Adrenal gland (tissue), 12 donors: ENCODE data around the gene TRPV2. TPM values are rescaled to one million over a fixed set of nuclear protein-coding genes. Genes with fewer than 3 reads are reported as not detected.

Source experiments
- DNase-seq, 7 donors: peaks; one replicate each; pipeline ENCODE4 v3.0.0-alpha.2; 2019 to 2020
- H3K27ac ChIP-seq, 5 donors: fragments of 200-600 bp; sonication (generic) in 4 of 5; 1 replicate in 3 of 5; 2 replicates in 2 of 5; pipeline versions ENCODE4 v1.5.1 to v1.8.0; 2016 to 2020; ENCODE audit warnings: mild to moderate bottlenecking in 1 of 5
- H3K27me3 ChIP-seq: fragments of 200-600 bp; 2 replicates; pipeline ENCODE4 v1.8.0; 2021
- H3K36me3 ChIP-seq, 2 donors: fragments of 200-600 bp; replicated peaks in 1 of 2; 1 replicate in 1 of 2; 2 replicates in 1 of 2; pipeline versions ENCODE4 v1.5.1 to v1.8.0; 2018 to 2022
- H3K4me1 ChIP-seq, 2 donors: fragments of 200-600 bp; replicated peaks in 1 of 2; 1 replicate in 1 of 2; 2 replicates in 1 of 2; pipeline versions ENCODE4 v1.5.1 to v1.8.0; 2018 to 2021
- H3K4me3 ChIP-seq, 4 donors: fragments of 200-600 bp; sonication (generic) in 3 of 4; one replicate each; pipeline ENCODE4 v1.5.1; 2016 to 2018
- H3K9me3 ChIP-seq, 3 donors: fragments of 200-600 bp; sonication (generic) in 1 of 3; replicated peaks in 1 of 3; 1 replicate in 2 of 3; 2 replicates in 1 of 3; pipeline versions ENCODE4 v1.5.1 to v1.8.0; 2016 to 2021
- POLR2A ChIP-seq, 2 donors: fragments of 450-650 bp; IDR thresholded peaks; one replicate each; pipeline ENCODE4 v1.6.1; 2017; ENCODE audit warnings: antibody characterized with exemption in 2 of 2, mild to moderate bottlenecking in 2 of 2, moderate library complexity in 1 of 2
- WGBS, 4 donors: extraction: QIAGEN DNeasy Blood & Tissue Kit in 2 of 4; methylation state at CpG; one replicate each; pipeline versions ENCODE4 v1.1.5 to v1.1.7; 2013 to 2017; 5-methylcytosine and 5-hydroxymethylcytosine counted together
- intact Hi-C, 2 donors: fragments of 100-400 bp; cut with DNase I; formaldehyde crosslinking; loops; one replicate each; pipeline versions ENCODE4 v1.14.1 to v1.15.0; 2022 to 2023
- polyA plus RNA-seq, 3 donors: library from polyadenylated mRNA; stranded (reverse); fragments of 200-250 nt in 2 of 3; fragments of 350-450 nt in 1 of 3; fragmentation: Illumina TruSeq in 1 of 3; extraction: RNeasy Lipid Tissue Mini Kit (QIAGEN cat#74804) in 1 of 3; gene quantifications; one replicate each; pipeline ENCODE4 v1.2.3, GENCODE V29; 2013 to 2014
- total RNA-seq, 9 donors: library from RNA; depleted of rRNA in 4 of 9; stranded (reverse); fragments of >200 nt in 4 of 9; fragments of 120-200 nt in 1 of 9; fragmentation: NEBNext Ultra II Directional in 1 of 9; extraction: Animal tissue kit (Norgen Biotek cat#: 25700) in 1 of 9; gene quantifications; one replicate each; pipeline versions ENCODE4 v1.1.0 to v1.2.4, GENCODE V29; 2013 to 2023
- TF ChIP-seq, protein P1 (sequence below), 6 experiments: fragments of 450-650 bp in 4 of 6; fragments of 200-600 bp in 2 of 6; sonication (generic) in 1 of 6; IDR thresholded peaks; 1 replicate in 5 of 6; 2 replicates in 1 of 6; pipeline versions ENCODE4 v1.5.1 to v1.8.0; 2016 to 2021; ENCODE audit warnings: antibody characterized with exemption in 6 of 6, mild to moderate bottlenecking in 2 of 6, moderate library complexity in 1 of 6
- donor health status: healthy with polysubstance abuse.
- donor health status: Bipolar disorder and iron deficiency.
- donor health status: DM: yes; HTN: yes; CAD: no.
- donor health status: DM: no; HTN: no; CAD: no.
- donor health status: DM: no; HTN: no; CAD: no.
- donor health status: DM: yes; HTN: yes; CAD: no.

Gene TRPV2
- total and polyA plus RNA-seq, 12 donors = 23.3 to 110 (median 50.6) TPM

DNA sequence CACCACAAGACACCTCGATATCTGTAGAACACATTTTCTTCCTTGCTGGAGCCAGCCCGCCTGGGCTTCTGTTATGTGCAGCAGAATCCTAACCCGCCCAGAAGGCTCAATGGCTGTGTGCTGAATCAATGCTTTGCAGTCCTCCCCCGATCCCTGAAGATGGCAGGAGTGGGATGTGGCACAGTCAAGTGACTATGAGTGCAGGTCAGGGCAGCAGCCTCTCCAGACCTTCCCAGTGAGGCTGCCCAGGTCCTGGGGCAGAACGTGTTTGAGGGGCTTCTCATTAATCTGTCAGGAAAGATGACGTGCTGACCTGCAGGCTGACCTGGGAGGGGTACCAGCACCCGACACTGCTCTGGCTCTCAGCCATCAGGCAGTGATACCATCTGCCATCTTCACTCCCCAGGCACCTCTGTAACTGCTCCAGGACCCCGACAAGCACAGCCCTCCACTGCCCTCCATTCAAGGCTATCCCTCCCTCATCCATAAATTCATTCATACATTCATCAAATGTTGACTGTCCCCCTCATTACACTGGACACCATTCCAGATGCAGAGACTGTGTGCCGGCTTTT is 41.5 kb downstream of the TRPV2 start:
- intact Hi-C loops = no loop called here
- Histone ChIP-seq H3K4me1 (peaks cover 0 to 3% of the 10 kb centered on the region in 2 donors), H3K27ac (no peak overlapping the region), H3K4me3 (no peak overlapping the region), H3K36me3 (peaks cover 0 to 3% of the 10 kb centered on the region in 2 donors), H3K27me3 (no peaks in the 10 kb centered on the region), H3K9me3 (no peaks in the 10 kb centered on the region)
- WGBS, 4 donors = 70 to 80% (median 76%) methylated on average over 9 of the region's 9 CpGs
- no peak for DNase-seq
- TF ChIP-seq, protein P1, sequence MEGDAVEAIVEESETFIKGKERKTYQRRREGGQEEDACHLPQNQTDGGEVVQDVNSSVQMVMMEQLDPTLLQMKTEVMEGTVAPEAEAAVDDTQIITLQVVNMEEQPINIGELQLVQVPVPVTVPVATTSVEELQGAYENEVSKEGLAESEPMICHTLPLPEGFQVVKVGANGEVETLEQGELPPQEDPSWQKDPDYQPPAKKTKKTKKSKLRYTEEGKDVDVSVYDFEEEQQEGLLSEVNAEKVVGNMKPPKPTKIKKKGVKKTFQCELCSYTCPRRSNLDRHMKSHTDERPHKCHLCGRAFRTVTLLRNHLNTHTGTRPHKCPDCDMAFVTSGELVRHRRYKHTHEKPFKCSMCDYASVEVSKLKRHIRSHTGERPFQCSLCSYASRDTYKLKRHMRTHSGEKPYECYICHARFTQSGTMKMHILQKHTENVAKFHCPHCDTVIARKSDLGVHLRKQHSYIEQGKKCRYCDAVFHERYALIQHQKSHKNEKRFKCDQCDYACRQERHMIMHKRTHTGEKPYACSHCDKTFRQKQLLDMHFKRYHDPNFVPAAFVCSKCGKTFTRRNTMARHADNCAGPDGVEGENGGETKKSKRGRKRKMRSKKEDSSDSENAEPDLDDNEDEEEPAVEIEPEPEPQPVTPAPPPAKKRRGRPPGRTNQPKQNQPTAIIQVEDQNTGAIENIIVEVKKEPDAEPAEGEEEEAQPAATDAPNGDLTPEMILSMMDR (IDR thresholded peaks at IDR 0.05) = no peak
- no peak for TF ChIP-seq POLR2A (IDR thresholded peaks at IDR 0.05)

DNA sequence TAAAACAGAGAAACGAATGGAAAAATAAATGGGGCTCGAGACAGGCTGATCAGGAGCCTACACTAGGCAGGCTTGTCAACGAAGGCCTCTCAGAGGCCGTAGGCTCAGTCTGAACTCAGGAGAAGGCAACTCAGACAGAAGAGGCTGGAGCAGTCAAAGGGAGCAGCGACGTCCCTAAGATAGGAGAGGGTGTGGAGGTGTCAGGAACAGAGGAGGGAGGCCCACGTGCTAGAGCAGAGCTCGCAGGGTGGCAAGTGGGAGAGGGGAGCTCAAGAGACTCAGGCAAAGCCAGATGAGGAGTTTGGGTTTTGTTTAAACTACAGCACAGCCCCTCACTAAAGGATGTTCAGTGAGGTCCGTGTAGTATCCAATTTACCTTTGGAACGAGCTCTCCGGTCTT is 43.9 kb downstream of the TRPV2 start:
- WGBS, 4 donors = 81 to 87% (median 84%) methylated on average over 11 of the region's 11 CpGs
- H3K27ac ChIP-seq = peak overlapping the region in 1 of 5 donors; percentile 66
- H3K27me3 ChIP-seq = no peaks in the 10 kb centered on the region
- H3K4me3 ChIP-seq = no peak overlapping the region
- no peaks in the 10 kb centered on the region for H3K9me3 ChIP-seq
- no peak for DNase-seq
- peaks cover 14 to 28% of the 10 kb centered on the region in 2 donors for H3K4me1 ChIP-seq
- intact Hi-C loops = no loop called here
- no peak for TF ChIP-seq POLR2A (IDR thresholded peaks at IDR 0.05)
- TF ChIP-seq, protein P1 (IDR thresholded peaks at IDR 0.05) = no peak
- H3K36me3 ChIP-seq = peaks cover 0 to 3% of the 10 kb centered on the region in 2 donors

DNA sequence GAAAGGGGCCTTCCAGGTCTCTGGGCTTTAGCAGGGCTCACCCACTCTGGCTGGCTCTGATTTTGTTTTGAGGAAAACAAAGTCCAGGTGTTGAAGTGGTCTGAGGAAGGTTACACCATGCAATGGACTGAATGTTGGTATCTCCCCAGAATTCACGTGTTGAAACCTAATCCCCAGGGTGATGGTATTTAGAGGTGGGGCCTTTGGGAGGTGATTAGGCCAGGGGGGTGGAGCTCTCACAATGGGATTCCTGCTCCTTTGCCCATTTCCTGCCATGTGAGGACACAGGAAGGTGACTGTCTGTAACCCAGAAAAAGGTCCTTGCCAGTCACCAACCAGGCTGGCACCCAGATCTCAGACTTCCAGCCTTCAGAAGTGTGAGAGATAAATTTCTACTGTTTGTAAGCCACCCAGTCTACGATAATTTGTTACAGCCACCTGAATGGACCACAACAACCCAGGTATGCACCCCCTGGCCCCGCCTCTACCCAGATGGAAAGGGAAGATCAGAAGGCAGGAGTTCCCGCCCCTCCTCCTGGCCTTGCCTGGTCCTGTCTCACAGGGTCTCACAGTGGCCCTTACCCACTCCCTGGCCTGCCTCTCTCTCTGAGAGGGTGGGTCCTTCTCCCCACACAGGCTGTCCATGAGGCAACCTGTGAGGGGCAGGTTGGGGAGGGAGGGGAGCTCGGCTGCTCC is 44.6 kb downstream of the TRPV2 start:
- Histone ChIP-seq H3K4me3 (no peak overlapping the region), H3K9me3 (no peaks in the 10 kb centered on the region), H3K4me1 (peaks cover 15 to 35% of the 10 kb centered on the region in 2 donors), H3K27me3 (no peaks in the 10 kb centered on the region), H3K27ac (peak overlapping the region in 2 of 5 donors; percentile 13 to 66), H3K36me3 (peaks cover 0 to 3% of the 10 kb centered on the region in 2 donors)
- DNase-seq = no peak
- no peak for TF ChIP-seq POLR2A (IDR thresholded peaks at IDR 0.05)
- intact Hi-C loops = loop anchor here in 1 of 2 donors (2.0 kb wide), 1 partner anchor 61 kb away; no protein-coding TSS in a partner anchor
- WGBS, 4 donors = 71 to 79% (median 75%) methylated on average over 4 to 5 of the region's 5 CpGs

DNA sequence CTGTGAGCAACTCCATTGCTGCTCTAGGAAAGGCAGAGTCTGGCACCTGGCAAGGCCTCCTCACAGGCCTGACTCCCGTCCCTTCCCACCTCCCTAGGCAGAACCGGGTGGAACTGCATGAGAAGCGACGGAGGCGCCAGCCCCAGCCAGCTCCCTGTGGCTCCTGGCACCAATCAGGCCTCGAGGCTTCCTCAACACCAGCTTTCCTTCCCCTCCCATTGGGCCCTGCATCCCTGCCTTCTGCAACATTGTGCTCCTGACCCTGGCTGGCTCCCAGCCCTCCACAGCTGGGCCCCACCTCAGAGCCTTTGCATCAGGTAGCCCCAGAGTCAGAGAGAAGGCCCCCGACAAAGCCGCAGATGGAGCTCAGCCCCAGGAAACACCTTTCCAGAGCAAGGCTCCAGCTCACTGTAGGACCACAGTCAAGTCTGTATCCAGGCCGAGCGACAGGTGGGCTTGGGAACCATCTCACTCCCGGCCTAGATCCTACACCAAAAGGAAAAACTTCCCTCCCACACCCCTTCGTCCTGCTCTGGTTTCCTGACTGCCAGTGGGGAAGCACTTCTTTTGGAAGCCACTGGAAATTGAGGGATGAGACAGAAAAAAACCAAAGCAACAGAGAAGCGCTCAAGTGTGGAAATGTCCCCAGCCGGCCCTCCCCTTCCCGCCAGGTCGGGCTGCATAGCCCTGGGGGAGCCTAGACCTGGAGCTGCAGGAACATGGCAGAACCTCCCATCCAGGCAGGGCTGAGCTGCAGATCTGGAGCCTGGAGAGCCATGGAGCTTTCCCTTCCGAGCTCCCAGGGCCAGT is 45.6 kb downstream of the TRPV2 start:
- H3K9me3 ChIP-seq = no peaks in the 10 kb centered on the region
- peaks cover 0 to 3% of the 10 kb centered on the region in 2 donors for H3K36me3 ChIP-seq
- H3K4me3 ChIP-seq = no peak overlapping the region
- intact Hi-C loops = loop anchor here in 1 of 2 donors (2.0 kb wide), 1 partner anchor 60 kb away; no protein-coding TSS in a partner anchor
- no peak for TF ChIP-seq POLR2A (IDR thresholded peaks at IDR 0.05)
- TF ChIP-seq, protein P1 (IDR thresholded peaks at IDR 0.05) = no peak
- no peak for DNase-seq
- WGBS, 4 donors = 90 to 94% (median 92%) methylated on average over 14 to 17 of the region's 17 CpGs
- peak overlapping the region in 2 of 5 donors; percentile 5 to 66 for H3K27ac ChIP-seq
- H3K4me1 ChIP-seq = peaks cover 20 to 45% of the 10 kb centered on the region in 2 donors
- H3K27me3 ChIP-seq = no peaks in the 10 kb centered on the region
